ENCODE data around the gene POLR3C.

GRCh38 chr1:145847827-145848226 lies 23.8 kb downstream of the POLR3C start:
- TF ChIP-seq POLR2A (IDR thresholded peaks at IDR 0.05; ENCODE audit: low read length) (no peak), GATA1 (IDR thresholded peaks at IDR 0.05; ENCODE audit: low read depth, low read length) (no peak)

Measured in erythroblast (primary cell).